Aorta (tissue), 5 donors: ENCODE data around the gene PRELP. TPM values are rescaled to one million over a fixed set of nuclear protein-coding genes. Genes with fewer than 3 reads are reported as not detected.
"Not testable (repeated sequence)": the region's sequence is repeated elsewhere in the genome, so short reads cannot be mapped to it uniquely, and the experiment has no call there.

Source experiments
- ATAC-seq: fragments of 200-7000 bp; cut with Tn5 transposase; one replicate; pipeline ENCODE4 v1.9.1; 2022; ENCODE audit warnings: moderate library complexity; ENCODE audit not compliant: low FRiP score
- DNase-seq, 2 donors: peaks; one replicate each; pipeline ENCODE4 v3.0.0-alpha.2; 2020
- H3K27ac ChIP-seq, 2 donors: one replicate each; pipeline ENCODE4 v1.5.1; 2013; ENCODE audit warnings: low read length in 2 of 2, mild to moderate bottlenecking in 2 of 2, moderate library complexity in 2 of 2, control low read depth in 1 of 2, inconsistent platforms in 1 of 2, low read depth in 1 of 2
- H3K27me3 ChIP-seq, 2 donors: one replicate each; pipeline ENCODE4 v1.6.1; 2013; ENCODE audit warnings: control low read depth in 1 of 2, low read length in 1 of 2, mild to moderate bottlenecking in 1 of 2, moderate library complexity in 1 of 2; ENCODE audit not compliant: insufficient read depth in 2 of 2, control insufficient read depth in 1 of 2
- H3K36me3 ChIP-seq, 2 donors: one replicate each; pipeline ENCODE4 v1.6.1; 2013; ENCODE audit warnings: control low read depth in 1 of 2, low read length in 1 of 2, mild to moderate bottlenecking in 1 of 2; ENCODE audit not compliant: insufficient read depth in 2 of 2, control insufficient read depth in 1 of 2
- H3K4me1 ChIP-seq, 2 donors: one replicate each; pipeline ENCODE4 v1.6.1; 2013; ENCODE audit warnings: low read length in 2 of 2, control low read depth in 1 of 2, mild to moderate bottlenecking in 1 of 2, moderate library complexity in 1 of 2; ENCODE audit not compliant: insufficient read depth in 2 of 2, control insufficient read depth in 1 of 2
- H3K4me3 ChIP-seq, 2 donors: one replicate each; pipeline ENCODE4 v1.5.1; 2013; ENCODE audit warnings: low read length in 2 of 2, control low read depth in 1 of 2, mild to moderate bottlenecking in 1 of 2
- H3K9me3 ChIP-seq: one replicate; pipeline ENCODE4 v1.6.1; 2013; ENCODE audit warnings: mild to moderate bottlenecking, low read length; ENCODE audit not compliant: control insufficient read depth
- WGBS, 2 donors: extraction: QIAGEN DNeasy Blood & Tissue Kit; methylation state at CpG; one replicate each; pipeline ENCODE4 v1.1.7; 2013; 5-methylcytosine and 5-hydroxymethylcytosine counted together
- intact Hi-C, 2 donors: fragments of 100-400 bp; cut with DNase I; formaldehyde crosslinking; loops; one replicate each; pipeline versions ENCODE4 v1.14.2 to v1.15.0; 2022
- polyA plus RNA-seq, 2 donors: library from polyadenylated mRNA; stranded (reverse); fragments of 200-250 nt; gene quantifications; one replicate each; pipeline ENCODE4 v1.2.3, GENCODE V29; 2013
- total RNA-seq, 2 donors: library from RNA; stranded (reverse); fragmentation: NEBNext Ultra II Directional; extraction: Animal tissue kit (Norgen Biotek cat#: 25700); gene quantifications; one replicate each; pipeline ENCODE4 v1.2.1, GENCODE V29; 2021
- donor health status: healthy with polysubstance abuse.
- donor health status: Bipolar disorder and iron deficiency.
- donor health status: DM: no; HTN: no; CAD: no.
- donor health status: DM: no; HTN: no; CAD: no.
- donor health status: DM: yes; HTN: yes; CAD: no.

Gene PRELP
- total and polyA plus RNA-seq, 4 donors = 152 to 217 (median 176) TPM

DNA sequence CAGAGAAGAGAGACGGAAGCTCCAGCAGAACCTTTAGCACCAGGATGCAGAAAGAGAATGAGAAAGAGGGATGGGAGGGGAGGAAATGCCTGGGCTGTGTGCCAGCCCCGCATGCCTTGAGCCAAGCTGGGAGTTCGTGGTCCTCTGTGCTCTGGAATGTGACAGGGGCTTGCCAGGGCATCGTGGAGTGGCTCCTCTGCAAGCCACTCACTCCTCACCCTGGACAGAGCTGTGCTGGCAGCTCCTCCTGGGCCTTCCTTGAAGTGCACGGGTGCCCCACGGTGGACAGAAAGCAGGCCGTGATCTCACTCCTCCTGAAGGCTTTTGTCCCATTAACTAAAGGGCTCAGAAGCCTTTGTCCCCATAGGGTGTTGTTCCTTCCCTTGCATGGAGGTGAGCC, 34.8 kb upstream of the PRELP start:
- Histone ChIP-seq H3K36me3 (no peaks in the 10 kb centered on the region), H3K4me1 (no peaks in the 10 kb centered on the region), H3K9me3 (no peaks in the 10 kb centered on the region), H3K4me3 (no peak overlapping the region), H3K27me3 (no peaks in the 10 kb centered on the region), H3K27ac (peak overlapping the region in 1 of 2 donors; percentile 4)
- intact Hi-C loops = loop anchor here (1.0 to 5.0 kb wide), 6 partner anchors 33 to 174 kb away; no protein-coding TSS in a partner anchor
- peak; percentile 95 for ATAC-seq
- 2 to 6% methylated on average over 7 of the region's 7 CpGs for WGBS, 2 donors
- peak; percentile 90 to 92 for DNase-seq

DNA sequence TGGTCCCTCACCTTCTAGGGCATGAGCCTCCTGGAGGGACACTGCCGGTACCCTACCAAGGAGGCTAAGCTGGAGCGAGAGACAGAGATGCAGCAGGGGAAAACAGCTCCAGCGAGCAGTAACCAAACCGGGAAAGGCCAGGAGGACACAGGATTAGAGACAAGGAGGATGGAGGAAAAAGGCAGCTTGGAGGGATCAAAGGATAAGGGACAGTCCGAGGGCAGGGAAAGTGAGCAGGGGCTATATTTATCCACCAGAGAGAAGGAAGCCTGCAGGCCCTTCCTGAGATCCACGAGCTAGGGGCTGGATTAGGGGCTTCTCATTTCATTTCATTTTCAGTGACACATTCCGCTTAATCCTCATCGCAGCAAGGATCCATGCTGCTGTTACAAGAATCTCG, 33.8 kb upstream of the PRELP start:
- ATAC-seq (no peak), DNase-seq (no peak)
- 88 to 90% methylated on average over 9 of the region's 9 CpGs for WGBS, 2 donors
- intact Hi-C loops = loop anchor here (1.0 to 5.0 kb wide), 6 partner anchors 34 to 175 kb away; no protein-coding TSS in a partner anchor
- Histone ChIP-seq H3K4me1 (no peaks in the 10 kb centered on the region), H3K27me3 (no peaks in the 10 kb centered on the region), H3K9me3 (no peaks in the 10 kb centered on the region), H3K27ac (no peak overlapping the region), H3K36me3 (no peaks in the 10 kb centered on the region), H3K4me3 (no peak overlapping the region)

DNA sequence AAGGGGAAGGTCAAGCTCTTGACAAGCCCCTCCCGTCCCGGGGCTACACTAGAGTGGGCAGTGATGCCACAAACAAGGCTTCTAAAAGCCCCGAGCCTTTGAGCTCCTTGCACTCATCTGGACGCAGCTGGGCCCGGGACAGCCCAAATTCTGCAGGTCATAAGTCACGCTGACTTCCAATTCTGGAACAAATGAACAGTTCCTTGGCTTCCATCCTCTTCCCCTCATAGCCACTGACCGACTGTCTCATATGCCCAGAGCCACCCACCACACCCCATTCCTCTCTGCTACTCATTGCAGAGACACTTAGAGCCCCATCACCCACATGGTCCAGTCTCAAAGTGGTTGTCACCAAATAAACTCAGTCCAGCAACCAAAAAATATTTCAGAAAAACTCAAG, 32.8 kb upstream of the PRELP start:
- Histone ChIP-seq H3K27ac (no peak overlapping the region), H3K36me3 (no peaks in the 10 kb centered on the region), H3K4me1 (no peaks in the 10 kb centered on the region), H3K9me3 (no peaks in the 10 kb centered on the region), H3K4me3 (no peak overlapping the region), H3K27me3 (no peaks in the 10 kb centered on the region)
- intact Hi-C loops = loop anchor here (5.0 kb wide), 2 partner anchors 36 to 61 kb away; no protein-coding TSS in a partner anchor
- DNase-seq = peak in 1 of 2 donors; percentile 52
- no peak for ATAC-seq
- WGBS, 2 donors = 82 to 84% methylated on average over 7 of the region's 7 CpGs

DNA sequence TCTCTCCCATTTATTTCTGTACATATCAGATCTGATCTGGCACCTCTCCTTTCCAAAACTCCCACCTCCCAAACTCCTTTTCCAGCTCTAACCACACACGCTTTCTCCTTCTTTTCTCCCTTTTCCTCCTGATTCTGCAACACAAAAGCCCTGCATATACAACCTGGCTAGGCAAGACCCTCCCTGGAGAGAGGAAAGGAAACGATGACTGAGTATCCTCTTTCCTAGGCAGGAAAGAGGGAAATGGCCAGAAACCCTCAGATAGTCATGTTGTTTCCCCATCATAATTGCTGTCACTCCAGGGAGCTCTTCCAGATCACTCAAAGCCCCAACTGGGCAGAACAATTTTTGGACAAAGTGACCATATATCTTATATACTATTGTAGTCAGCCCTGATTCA, 32.3 kb upstream of the PRELP start:
- Histone ChIP-seq H3K27me3 (no peaks in the 10 kb centered on the region), H3K4me3 (no peak overlapping the region), H3K27ac (no peak overlapping the region), H3K9me3 (no peaks in the 10 kb centered on the region), H3K4me1 (no peaks in the 10 kb centered on the region), H3K36me3 (no peaks in the 10 kb centered on the region)
- DNase-seq (no peak), ATAC-seq (no peak)
- intact Hi-C loops = loop anchor here (5.0 kb wide), 2 partner anchors 36 to 61 kb away; no protein-coding TSS in a partner anchor
- 95 to 96% methylated on average over 2 of the region's 2 CpGs for WGBS, 2 donors

DNA sequence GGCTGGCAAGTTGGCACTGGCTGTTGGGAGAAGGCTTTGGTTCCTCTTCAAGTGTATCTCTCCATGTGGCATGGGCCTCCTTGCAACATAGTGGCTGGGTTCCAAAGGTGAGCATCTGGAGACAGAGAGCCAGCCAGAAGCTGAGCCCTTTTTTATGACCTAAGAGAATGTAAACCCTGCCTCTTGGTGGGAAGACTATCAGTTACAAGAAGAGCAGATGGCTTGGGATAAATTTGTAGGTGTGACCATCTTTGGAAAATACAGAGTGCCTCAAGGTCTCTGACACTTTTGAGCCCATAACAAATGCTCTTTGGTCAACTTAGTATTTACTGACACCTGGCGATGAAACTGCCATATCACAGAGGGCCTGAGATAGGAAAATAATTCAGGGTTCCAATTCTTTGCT, 31.4 kb upstream of the PRELP start:
- Histone ChIP-seq H3K27ac (no peak overlapping the region), H3K27me3 (no peaks in the 10 kb centered on the region), H3K9me3 (no peaks in the 10 kb centered on the region), H3K36me3 (no peaks in the 10 kb centered on the region), H3K4me3 (no peak overlapping the region), H3K4me1 (no peaks in the 10 kb centered on the region)
- 96 to 100% methylated on average over 1 of the region's 1 CpG for WGBS, 2 donors
- ATAC-seq (no peak), DNase-seq (no peak)
- intact Hi-C loops = loop anchor here (5.0 kb wide), 2 partner anchors 37 to 62 kb away; no protein-coding TSS in a partner anchor

DNA sequence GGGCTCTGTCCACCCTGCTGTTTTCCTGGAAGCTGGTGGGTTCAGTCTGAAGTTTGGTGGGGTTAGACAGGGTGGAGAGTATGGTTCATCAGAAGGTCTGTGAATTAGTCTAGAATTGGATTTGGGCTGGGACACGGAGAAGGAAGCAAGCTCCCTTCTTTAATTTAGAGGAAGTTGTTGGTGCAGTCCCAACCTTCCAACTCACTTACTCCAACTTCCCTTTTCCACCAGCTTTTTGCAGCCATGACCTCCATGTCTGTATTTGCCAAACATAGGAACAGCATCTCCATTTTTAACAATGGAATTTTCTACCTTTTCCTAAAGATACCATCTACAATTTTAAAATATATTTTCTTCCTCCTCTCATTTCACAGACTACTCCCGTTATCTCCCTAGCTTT, 28.5 kb upstream of the PRELP start:
- Histone ChIP-seq H3K4me3 (no peak overlapping the region), H3K9me3 (no peaks in the 10 kb centered on the region), H3K27me3 (no peaks in the 10 kb centered on the region), H3K27ac (no peak overlapping the region), H3K36me3 (no peaks in the 10 kb centered on the region), H3K4me1 (no peaks in the 10 kb centered on the region)
- intact Hi-C loops = loop anchor here in 1 of 2 donors (5.0 kb wide), 1 partner anchor 40 kb away; no protein-coding TSS in a partner anchor
- DNase-seq (no peak), ATAC-seq (no peak)
- WGBS, 2 donors = 79 to 81% methylated on average over 2 of the region's 2 CpGs

DNA sequence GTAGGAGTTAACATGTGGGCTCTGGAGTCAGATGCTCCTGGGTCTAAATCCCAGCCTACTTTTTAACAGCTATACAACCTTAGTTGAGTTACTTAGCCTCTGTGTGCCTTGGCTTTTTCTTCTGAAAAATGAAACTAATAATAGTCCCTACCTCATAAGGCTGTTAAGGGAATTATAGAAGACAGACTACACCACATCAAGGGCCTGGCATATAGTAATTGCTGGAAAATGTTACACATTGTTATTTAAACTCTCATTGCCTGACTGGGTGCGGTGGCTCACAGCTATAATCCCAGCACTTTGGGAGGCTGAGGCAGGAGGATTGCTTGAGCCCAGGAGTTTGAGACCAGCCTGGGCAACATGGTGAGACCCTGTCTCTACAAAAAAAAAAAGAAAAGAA, 28.0 kb upstream of the PRELP start:
- H3K27me3 ChIP-seq, H3K9me3 ChIP-seq, DNase-seq, H3K4me1 ChIP-seq, ATAC-seq, H3K4me3 ChIP-seq, H3K36me3 ChIP-seq, H3K27ac ChIP-seq: not testable (repeated sequence)
- intact Hi-C loops = loop anchor here in 1 of 2 donors (5.0 kb wide), 1 partner anchor 40 kb away; no protein-coding TSS in a partner anchor
- 41 to 48% methylated on average over 1 of the region's 1 CpG for WGBS, 2 donors

DNA sequence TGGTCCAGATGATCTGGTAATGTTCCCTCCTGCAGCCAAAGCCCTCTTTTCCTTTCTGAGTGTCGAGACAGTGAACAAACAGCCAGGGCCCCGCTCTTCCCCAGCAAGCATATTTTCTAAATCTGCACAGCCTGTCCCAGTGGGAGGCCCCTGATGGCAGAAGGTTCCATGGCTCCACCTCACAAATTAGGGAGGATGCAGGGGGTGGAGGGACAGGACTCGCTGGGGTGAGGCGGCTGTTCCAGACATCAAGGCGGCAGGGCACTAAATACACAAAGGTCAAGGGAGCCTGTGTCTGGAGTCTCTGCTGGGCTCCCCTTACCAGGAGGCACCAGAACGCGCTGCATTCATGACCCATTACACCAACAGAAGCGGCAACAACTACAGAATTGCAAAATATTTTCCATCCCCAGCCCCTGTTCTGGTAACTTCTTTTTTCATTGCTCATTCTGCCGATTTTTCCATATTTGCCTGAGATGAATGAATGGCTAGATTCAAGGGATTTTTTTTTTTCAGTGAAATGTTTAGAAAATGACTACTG, 27.0 kb upstream of the PRELP start:
- peak; percentile 64 for ATAC-seq
- no peaks in the 10 kb centered on the region for H3K36me3 ChIP-seq
- DNase-seq = no peak
- no peaks in the 10 kb centered on the region for H3K4me1 ChIP-seq
- 53 to 58% methylated on average over 9 of the region's 9 CpGs for WGBS, 2 donors
- no peak overlapping the region for H3K4me3 ChIP-seq
- intact Hi-C loops = loop anchor here in 1 of 2 donors (5.0 kb wide), 1 partner anchor 39 kb away; no protein-coding TSS in a partner anchor
- H3K27ac ChIP-seq = peak overlapping the region in 1 of 2 donors; percentile 47
- no peaks in the 10 kb centered on the region for H3K9me3 ChIP-seq
- no peaks in the 10 kb centered on the region for H3K27me3 ChIP-seq

DNA sequence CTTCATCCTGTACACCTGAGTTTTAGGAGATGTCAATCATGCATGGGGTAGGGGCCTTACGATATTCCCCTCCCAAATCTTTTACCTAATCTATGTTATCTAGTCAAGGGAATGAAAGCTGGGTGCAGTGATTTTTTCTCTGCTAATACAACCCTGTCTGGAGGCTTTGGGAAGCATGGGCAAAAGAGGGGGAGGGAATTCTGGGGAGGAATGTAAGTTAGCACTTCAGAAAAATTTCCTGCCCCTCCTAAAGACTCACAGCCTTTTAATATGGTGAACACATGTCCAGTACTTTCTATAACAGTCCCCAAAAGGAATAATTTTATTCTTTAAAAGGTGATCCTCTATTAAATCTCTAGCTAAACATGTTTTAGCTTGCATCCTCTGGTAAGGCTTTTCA, 25.6 kb upstream of the PRELP start:
- H3K27me3 ChIP-seq = no peaks in the 10 kb centered on the region
- 67 to 76% methylated on average over 1 of the region's 1 CpG for WGBS, 2 donors

More for the DNA sequence above, 25.6 kb upstream of the PRELP start:
- no peak for ATAC-seq
- H3K4me3 ChIP-seq = no peak overlapping the region
- no peak overlapping the region for H3K27ac ChIP-seq
- no peaks in the 10 kb centered on the region for H3K9me3 ChIP-seq
- intact Hi-C loops = no loop called here
- no peak for DNase-seq
- H3K4me1 ChIP-seq = no peaks in the 10 kb centered on the region
- no peaks in the 10 kb centered on the region for H3K36me3 ChIP-seq
